HepG2 (cell line): ENCODE measurements around the gene SKP1. TPM values are rescaled to one million over a fixed set of nuclear protein-coding genes. Genes with fewer than 3 reads are reported as not detected.

Experiments
- ATAC-seq: fragments of 200-7000 bp; cut with Tn5 transposase; 3 replicates; pipeline ENCODE4 v1.9.1; 2020; ENCODE audit warnings: mild to moderate bottlenecking, moderate library complexity
- BruUV-seq: library from RNA; stranded (reverse); fragments of 400-500 nt; replicated peaks from 2 replicates; lab custom pipeline; 2021; lab: Mats Ljungman, UMichigan
- CTCF ChIA-PET: fragments of 300-600 bp; formaldehyde crosslinking; extraction: SDS; loops from one replicate; lab custom pipeline; 2021; ENCODE audit warnings: low total read pairs, inconsistent platforms, low intra/inter-chr PET ratio; lab: Yijun Ruan, JAX
- POLR2A ChIA-PET: fragments of 350-600 bp; sonication (Branson Sonifier 250); formaldehyde crosslinking; loops from one replicate; lab custom pipeline; 2020; ENCODE audit warnings: antibody characterized with exemption, inconsistent platforms; lab: Yijun Ruan, JAX
- DNase-seq: peaks from one replicate; pipeline ENCODE4 v3.0.0-alpha.2; 2015; ENCODE audit warnings: low spot score
- FAIRE-seq: peaks from 3 replicates; lab custom pipeline; 2011; peaks lifted over from hg19 to GRCh38; lab: Jason Lieb, UNC
- H2AFZ ChIP-seq: one replicate; pipeline ENCODE4 v1.6.1; 2011; ENCODE audit warnings: low read length, inconsistent platforms
- H3K27ac ChIP-seq: fragments of 300-600 bp; 3 replicates; pipeline ENCODE4 v1.8.0; 2011; ENCODE audit warnings: mixed run types, mild to moderate bottlenecking, mixed read lengths, low read length, inconsistent platforms; ENCODE audit not compliant: insufficient read depth; ENCODE audit errors: extremely low read length
- H3K27me3 ChIP-seq, 2 experiments: fragments of 200-600 bp in 1 of 2; 2 replicates in 1 of 2; 3 replicates in 1 of 2; pipeline versions ENCODE4 v1.6.0 to v1.8.0; 2011; ENCODE audit warnings: low read length in 2 of 2, mild to moderate bottlenecking in 2 of 2, moderate library complexity in 2 of 2, inconsistent platforms in 1 of 2; ENCODE audit not compliant: insufficient read depth in 2 of 2, control insufficient read depth in 1 of 2
- H3K36me3 ChIP-seq, 2 experiments: fragments of 200-600 bp in 1 of 2; replicated peaks in 1 of 2; 2 replicates in 1 of 2; 3 replicates in 1 of 2; pipeline versions ENCODE4 v1.5.1 to v1.8.0; 2011; ENCODE audit warnings: low read length in 2 of 2, inconsistent platforms in 1 of 2; ENCODE audit not compliant: insufficient read depth in 2 of 2, control insufficient read depth in 1 of 2
- H3K4me1 ChIP-seq: 2 replicates; pipeline ENCODE4 v1.5.1; 2012; ENCODE audit warnings: low read length, inconsistent platforms; ENCODE audit not compliant: insufficient read depth
- H3K4me2 ChIP-seq: 2 replicates; pipeline ENCODE4 v1.6.0; 2011; ENCODE audit warnings: low read depth, low read length, inconsistent platforms
- H3K4me3 ChIP-seq, 3 experiments: fragments of 200-600 bp in 1 of 3; sonication (generic), shearing (Covaris generic) in 1 of 3; replicated peaks in 1 of 3; 2 replicates each; pipeline ENCODE4 v1.5.1; 2011 to 2016; ENCODE audit warnings: low read length in 3 of 3, inconsistent platforms in 2 of 3, low read depth in 2 of 3, mild to moderate bottlenecking in 2 of 3, control low read depth in 1 of 3, mixed read lengths in 1 of 3; ENCODE audit not compliant: insufficient read depth in 1 of 3
- H3K79me2 ChIP-seq: one replicate; pipeline ENCODE4 v1.6.1; 2011; ENCODE audit warnings: low read length, inconsistent platforms; ENCODE audit not compliant: insufficient read depth
- H3K9ac ChIP-seq: 2 replicates; pipeline ENCODE4 v1.6.0; 2011; ENCODE audit warnings: mild to moderate bottlenecking, low read depth, low read length, inconsistent platforms; ENCODE audit not compliant: insufficient read depth
- H3K9me3 ChIP-seq: 2 replicates; pipeline ENCODE4 v1.5.1; 2012; ENCODE audit warnings: mild to moderate bottlenecking, low read length
- H4K20me1 ChIP-seq: 2 replicates; pipeline ENCODE4 v1.6.0; 2011; ENCODE audit warnings: inconsistent platforms, mild to moderate bottlenecking, low read length, moderate library complexity; ENCODE audit not compliant: insufficient read depth
- GPN1 ChIP-seq: sonication (generic); formaldehyde crosslinking; IDR thresholded peaks from 2 replicates; pipeline ENCODE4 v1.5.1; 2020; ENCODE audit warnings: missing genetic modification reagents, borderline replicate concordance
- WGBS: methylation state at CpG from one replicate; pipeline ENCODE4 v1.1.6; 2017; ENCODE audit warnings: low lambda C conversion rate; 5-methylcytosine and 5-hydroxymethylcytosine counted together
- in situ Hi-C: cut with HindIII; loops from 2 replicates; pipeline ENCODE4 v1.10.0; 2017; ENCODE audit warnings: low pct_unique_long_range_greater_than_20kb; ENCODE audit not compliant: extremely low pct_ligation_motif_present
- intact Hi-C: fragments of 100-400 bp; cut with micrococcal nuclease; formaldehyde crosslinking; loops from one replicate; pipeline ENCODE4 v1.10.0; 2022; ENCODE audit not compliant: unreplicated experiment
- polyA plus RNA-seq, 8 experiments: library from polyadenylated mRNA; depleted of rRNA in 3 of 8; stranded (reverse) in 7 of 8; unstranded in 1 of 8; fragments of >200 nt; fragmentation: Illumina TruSeq in 4 of 8; extraction: Trizol in 4 of 8; gene quantifications; 2 replicates each; pipeline versions ENCODE4 v1.2.1 to v1.2.3, GENCODE V29; 2011 to 2016; ENCODE audit warnings: low read depth in 4 of 8, missing spikeins in 1 of 8, mixed read lengths in 1 of 8; ENCODE audit not compliant: insufficient read depth in 1 of 8
- total RNA-seq, 5 experiments: library from RNA; depleted of rRNA; stranded (reverse); fragments of >200 nt; fragmentation: Illumina TruSeq; extraction: Trizol; gene quantifications; 2 replicates each; pipeline ENCODE4 v1.2.3, GENCODE V29; 2016; ENCODE audit warnings: low read depth in 1 of 5
- TF ChIP-seq, protein P1 (sequence below): sonication (generic); formaldehyde crosslinking; conservative IDR thresholded peaks from 2 replicates; pipeline ENCODE4 v1.4.0; 2020; ENCODE audit warnings: missing genetic modification reagents
- TF ChIP-seq, protein P2 (sequence below): sonication (generic); formaldehyde crosslinking; IDR thresholded peaks from 2 replicates; pipeline ENCODE4 v1.8.0; 2022; ENCODE audit warnings: mild to moderate bottlenecking, missing genetic modification reagents; ENCODE audit not compliant: insufficient replicate concordance

The SKP1 gene
- total and polyA plus RNA-seq, 2 of the 13 experiments (the other 11 are each of a cell fraction or from before 2014, with no cell fraction given) = 134 to 340 TPM

DNA sequence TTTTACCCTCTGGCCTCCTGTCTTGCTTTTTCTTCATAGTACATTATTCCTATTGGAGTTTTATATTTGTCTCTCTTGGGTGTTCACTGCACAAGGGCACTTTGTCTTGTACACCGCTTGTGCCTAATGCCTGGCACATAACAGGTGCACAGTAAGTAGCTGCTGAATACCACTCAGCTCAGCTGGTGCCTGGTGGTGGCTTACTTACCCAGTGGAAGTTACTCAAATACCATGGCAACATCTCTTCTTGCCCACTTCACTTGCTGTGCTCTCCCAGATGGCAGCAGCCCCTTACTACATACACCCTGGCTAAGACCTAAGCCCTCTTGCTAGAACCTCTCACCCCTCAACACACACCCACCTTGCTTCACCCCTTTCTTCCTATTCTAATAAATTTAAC, 11.3 kb upstream of the SKP1 start:
- CTCF ChIA-PET = no interaction called here
- no peak overlapping the region for H2AFZ ChIP-seq
- intact Hi-C loops = loop anchor here (10.0 kb wide), 1 partner anchor 197 kb away; no protein-coding TSS in a partner anchor
- H3K4me3 ChIP-seq = no peak overlapping the region
- FAIRE-seq = no peak
- POLR2A ChIA-PET = interaction anchor here (1.2 to 1.7 kb wide), 2 partner anchors 11 to 12 kb away, joined by 3 to 6 read pairs; partner anchors contain the start of gene SKP1
- H3K79me2 ChIP-seq = no peaks in the 10 kb centered on the region
- H3K9me3 ChIP-seq = no peaks in the 10 kb centered on the region
- H3K27me3 ChIP-seq = no peaks in the 10 kb centered on the region
- 94% methylated on average over 1 of the region's 1 CpG for WGBS
- peaks cover 14% of the 10 kb centered on the region for H3K4me1 ChIP-seq
- no TSS peak for BruUV-seq
- H3K9ac ChIP-seq = no peak overlapping the region
- no peaks in the 10 kb centered on the region for H4K20me1 ChIP-seq
- TF ChIP-seq, protein P1, sequence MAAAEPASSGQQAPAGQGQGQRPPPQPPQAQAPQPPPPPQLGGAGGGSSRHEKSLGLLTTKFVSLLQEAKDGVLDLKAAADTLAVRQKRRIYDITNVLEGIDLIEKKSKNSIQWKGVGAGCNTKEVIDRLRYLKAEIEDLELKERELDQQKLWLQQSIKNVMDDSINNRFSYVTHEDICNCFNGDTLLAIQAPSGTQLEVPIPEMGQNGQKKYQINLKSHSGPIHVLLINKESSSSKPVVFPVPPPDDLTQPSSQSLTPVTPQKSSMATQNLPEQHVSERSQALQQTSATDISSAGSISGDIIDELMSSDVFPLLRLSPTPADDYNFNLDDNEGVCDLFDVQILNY (CRISPR knock-in tag) = no peak
- no peak for TF ChIP-seq GPN1 (CRISPR knock-in tag)
- TF ChIP-seq, protein P2, sequence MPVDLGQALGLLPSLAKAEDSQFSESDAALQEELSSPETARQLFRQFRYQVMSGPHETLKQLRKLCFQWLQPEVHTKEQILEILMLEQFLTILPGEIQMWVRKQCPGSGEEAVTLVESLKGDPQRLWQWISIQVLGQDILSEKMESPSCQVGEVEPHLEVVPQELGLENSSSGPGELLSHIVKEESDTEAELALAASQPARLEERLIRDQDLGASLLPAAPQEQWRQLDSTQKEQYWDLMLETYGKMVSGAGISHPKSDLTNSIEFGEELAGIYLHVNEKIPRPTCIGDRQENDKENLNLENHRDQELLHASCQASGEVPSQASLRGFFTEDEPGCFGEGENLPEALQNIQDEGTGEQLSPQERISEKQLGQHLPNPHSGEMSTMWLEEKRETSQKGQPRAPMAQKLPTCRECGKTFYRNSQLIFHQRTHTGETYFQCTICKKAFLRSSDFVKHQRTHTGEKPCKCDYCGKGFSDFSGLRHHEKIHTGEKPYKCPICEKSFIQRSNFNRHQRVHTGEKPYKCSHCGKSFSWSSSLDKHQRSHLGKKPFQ (CRISPR knock-in tag) = no peak
- no peaks in the 10 kb centered on the region for H3K36me3 ChIP-seq
- DNase-seq = no peak
- H3K27ac ChIP-seq = no peak overlapping the region
- H3K4me2 ChIP-seq = no peak overlapping the region
- in situ Hi-C loops = loop anchor here (5.0 to 25.0 kb wide), 2 partner anchors 99 to 399 kb away; no protein-coding TSS in a partner anchor
- ATAC-seq = no peak; the same call in 2 of the 3 replicates
